Heart left ventricle (tissue), 16 donors: ENCODE results near the gene C14orf180. TPM values are rescaled to one million over a fixed set of nuclear protein-coding genes. Genes with fewer than 3 reads are reported as not detected.

ENCODE experiments used
- ATAC-seq, 4 donors: fragments of 200-7000 bp; cut with Tn5 transposase; one replicate each; pipeline ENCODE4 v1.9.1; 2020 to 2022; ENCODE audit warnings: moderate library complexity in 4 of 4, mild to moderate bottlenecking in 3 of 4, moderate number of reproducible peaks in 1 of 4
- DNase-seq, 5 donors: peaks; one replicate each; pipeline ENCODE4 v3.0.0-alpha.2; 2020
- H3K27ac ChIP-seq, 12 donors: fragments of 200-600 bp; sonication (generic) in 4 of 12; one replicate each; pipeline versions ENCODE4 v1.5.0 to v1.8.0; 2016 to 2022; ENCODE audit warnings: mild to moderate bottlenecking in 2 of 12
- H3K27me3 ChIP-seq, 9 donors: fragments of 200-600 bp; sonication (generic) in 2 of 9; one replicate each; pipeline versions ENCODE4 v1.5.1 to v1.8.0; 2016 to 2022; ENCODE audit warnings: mild to moderate bottlenecking in 3 of 9
- H3K36me3 ChIP-seq, 9 donors: fragments of 200-600 bp; sonication (generic) in 2 of 9; one replicate each; pipeline versions ENCODE4 v1.5.0 to v1.8.0; 2018 to 2022; ENCODE audit warnings: mild to moderate bottlenecking in 2 of 9
- H3K4me1 ChIP-seq, 12 donors: fragments of 200-600 bp; sonication (generic) in 4 of 12; one replicate each; pipeline versions ENCODE4 v1.5.0 to v1.8.0; 2016 to 2022; ENCODE audit warnings: mild to moderate bottlenecking in 3 of 12
- H3K4me3 ChIP-seq, 12 donors: fragments of 200-600 bp; sonication (generic) in 4 of 12; one replicate each; pipeline versions ENCODE4 v1.5.0 to v1.8.0; 2017 to 2022; ENCODE audit warnings: mild to moderate bottlenecking in 9 of 12, moderate library complexity in 4 of 12
- H3K9me3 ChIP-seq, 12 donors: fragments of 200-600 bp; sonication (generic) in 4 of 12; one replicate each; pipeline versions ENCODE4 v1.5.0 to v1.8.0; 2016 to 2022; ENCODE audit warnings: mild to moderate bottlenecking in 1 of 12
- POLR2A ChIP-seq, 2 donors: fragments of 450-650 bp; IDR thresholded peaks; one replicate each; pipeline ENCODE4 v1.6.1; 2017; ENCODE audit warnings: antibody characterized with exemption in 2 of 2, mild to moderate bottlenecking in 2 of 2, moderate library complexity in 2 of 2
- WGBS, 4 donors: extraction: QIAGEN DNeasy Blood & Tissue Kit in 2 of 4; methylation state at CpG; one replicate each; pipeline versions ENCODE4 v1.1.5 to v1.1.7; 2013 to 2018; 5-methylcytosine and 5-hydroxymethylcytosine counted together
- intact Hi-C, 10 donors: fragments of 100-400 bp; cut with DNase I; formaldehyde crosslinking; loops; one replicate each; pipeline versions ENCODE4 v1.11.1 to v1.14.2; 2022
- polyA plus RNA-seq, 2 donors: library from polyadenylated mRNA; stranded (reverse); fragments of 200-250 nt; gene quantifications; one replicate each; pipeline ENCODE4 v1.2.3, GENCODE V29; 2013
- total RNA-seq, 9 donors: library from RNA; depleted of rRNA in 2 of 9; stranded (reverse); fragments of >200 nt in 2 of 9; fragmentation: NEBNext Ultra II Directional in 3 of 9; extraction: Animal tissue kit (Norgen Biotek cat#: 25700) in 3 of 9; gene quantifications; one replicate each; pipeline versions ENCODE4 v1.1.0 to v1.2.4, GENCODE V29; 2016 to 2023
- TF ChIP-seq, protein P1 (sequence below), 12 donors: fragments of 200-600 bp; sonication (generic) in 4 of 12; IDR thresholded peaks; one replicate each; pipeline versions ENCODE4 v1.5.0 to v1.8.0; 2018 to 2022; ENCODE audit warnings: antibody characterized with exemption in 12 of 12, mild to moderate bottlenecking in 5 of 12
- donor health status: ischemic (EF 13 %, LVEDD 7.1; RV severe dilation, severe dysfunction).
- donor health status: healthy with polysubstance abuse.
- donor health status: DM: no; HTN: yes; CAD: no.
- donor health status: DM: no; HTN: no; CAD: no.
- donor health status: ischemic (EF 25% LVEDD 6.9; RV normal size, moderate dysfunction).
- donor health status: ischemic (EF 25% LVEDD 5.7; RV mildly dilated, moderate dysfunction).
- donor health status: healthy.
- donor health status: DM: yes; HTN: yes; CAD: no.
- donor health status: ischemic (EF 35%, LVEDD 5.7; RV mildly dilated, moderate dysfunction).
- donor health status: nonischemic (EF 11% LVEDD 7.7; RV severe dilation, severe dysfunction).
- donor health status: DM: yes; HTN: yes; CAD: no.
- donor health status: PGD.
- donor health status: ischemic (EF 29% LVEDD 5.4; RV normal size, mild dysfunction).
- donor health status: nonischemic (EF 23%, LVEDD 6.1; RV moderate dilation, normal function).

The C14orf180 gene
- total and polyA plus RNA-seq, 11 donors, result 11.1 to 170 (median 75.3) TPM

- ATAC-seq (no peak), DNase-seq (peak in 4 of 5 donors; percentile 4 to 36 (median 12))
- peaks cover 0 to 15% (median 0%) of the 10 kb centered on the region in 9 donors for H3K27me3 ChIP-seq
- H3K27ac ChIP-seq, result no peak overlapping the region
- H3K36me3 ChIP-seq, result no peaks in the 10 kb centered on the region
- 88 to 94% (median 93%) methylated on average over 10 to 11 of the region's 11 CpGs for WGBS, 4 donors
- intact Hi-C loops, result loop anchor here in 1 of 10 donors (5.0 kb wide), 1 partner anchor 478 kb away; no protein-coding TSS in a partner anchor
- H3K4me1 ChIP-seq, result no peaks in the 10 kb centered on the region
- H3K9me3 ChIP-seq, result no peaks in the 10 kb centered on the region
- TF ChIP-seq POLR2A (IDR thresholded peaks at IDR 0.05), result no peak
- TF ChIP-seq, protein P1, sequence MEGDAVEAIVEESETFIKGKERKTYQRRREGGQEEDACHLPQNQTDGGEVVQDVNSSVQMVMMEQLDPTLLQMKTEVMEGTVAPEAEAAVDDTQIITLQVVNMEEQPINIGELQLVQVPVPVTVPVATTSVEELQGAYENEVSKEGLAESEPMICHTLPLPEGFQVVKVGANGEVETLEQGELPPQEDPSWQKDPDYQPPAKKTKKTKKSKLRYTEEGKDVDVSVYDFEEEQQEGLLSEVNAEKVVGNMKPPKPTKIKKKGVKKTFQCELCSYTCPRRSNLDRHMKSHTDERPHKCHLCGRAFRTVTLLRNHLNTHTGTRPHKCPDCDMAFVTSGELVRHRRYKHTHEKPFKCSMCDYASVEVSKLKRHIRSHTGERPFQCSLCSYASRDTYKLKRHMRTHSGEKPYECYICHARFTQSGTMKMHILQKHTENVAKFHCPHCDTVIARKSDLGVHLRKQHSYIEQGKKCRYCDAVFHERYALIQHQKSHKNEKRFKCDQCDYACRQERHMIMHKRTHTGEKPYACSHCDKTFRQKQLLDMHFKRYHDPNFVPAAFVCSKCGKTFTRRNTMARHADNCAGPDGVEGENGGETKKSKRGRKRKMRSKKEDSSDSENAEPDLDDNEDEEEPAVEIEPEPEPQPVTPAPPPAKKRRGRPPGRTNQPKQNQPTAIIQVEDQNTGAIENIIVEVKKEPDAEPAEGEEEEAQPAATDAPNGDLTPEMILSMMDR (IDR thresholded peaks at IDR 0.05), result no peak
- no peak overlapping the region for H3K4me3 ChIP-seq
Measured at GRCh38 chr14:104555430-104556255, 23.9 kb upstream of the C14orf180 start.

- Histone ChIP-seq H3K9me3 (no peaks in the 10 kb centered on the region), H3K27me3 (peaks cover 0 to 14% (median 0%) of the 10 kb centered on the region in 9 donors), H3K4me3 (no peak overlapping the region), H3K36me3 (no peaks in the 10 kb centered on the region), H3K27ac (no peak overlapping the region), H3K4me1 (no peaks in the 10 kb centered on the region)
- DNase-seq, result peak in 4 of 5 donors; percentile 13 to 48 (median 18)
- no peak for ATAC-seq
- intact Hi-C loops, result loop anchor here in 1 of 10 donors (5.0 kb wide), 1 partner anchor 479 kb away; no protein-coding TSS in a partner anchor
- WGBS, 4 donors, result 69 to 81% (median 77%) methylated on average over 9 to 13 of the region's 13 CpGs
- no peak for TF ChIP-seq POLR2A (IDR thresholded peaks at IDR 0.05)
- TF ChIP-seq, protein P1 (IDR thresholded peaks at IDR 0.05), result no peak
Measured at GRCh38 chr14:104556256-104557021, 23.1 kb upstream of the C14orf180 start.

GRCh38 chr14:104557086-104557485 is 22.5 kb upstream of the C14orf180 start:
- Histone ChIP-seq H3K4me3 (no peak overlapping the region), H3K4me1 (no peaks in the 10 kb centered on the region), H3K36me3 (no peaks in the 10 kb centered on the region), H3K27me3 (peaks cover 0 to 11% (median 0%) of the 10 kb centered on the region in 9 donors), H3K27ac (no peak overlapping the region), H3K9me3 (no peaks in the 10 kb centered on the region)
- ATAC-seq (no peak), DNase-seq (peak in 4 of 5 donors; percentile 5 to 20 (median 5))
- 94 to 100% (median 94%) methylated on average over 1 to 5 of the region's 5 CpGs for WGBS, 4 donors
- TF ChIP-seq, protein P1 (IDR thresholded peaks at IDR 0.05), result no peak
- no peak for TF ChIP-seq POLR2A (IDR thresholded peaks at IDR 0.05)
- intact Hi-C loops, result loop anchor here in 1 of 10 donors (5.0 kb wide), 1 partner anchor 480 kb away; no protein-coding TSS in a partner anchor
